Endothelial cell of umbilical vein (primary cell): ENCODE measurements around the gene CCM2. TPM values are rescaled to one million over a fixed set of nuclear protein-coding genes. Genes with fewer than 3 reads are reported as not detected.

Experiments
- BruUV-seq: library from RNA; stranded (reverse); fragments of 400-500 nt; replicated peaks from 2 replicates; lab custom pipeline; 2021; lab: Mats Ljungman, UMichigan
- CTCF ChIA-PET: fragments of 300-600, 350-600 bp; sonication (Branson Sonifier 250); formaldehyde crosslinking; loops from one replicate; lab custom pipeline; 2021; ENCODE audit warnings: antibody characterized with exemption, inconsistent platforms; lab: Charles Lee
- POLR2A ChIA-PET: fragments of 300-600, 350-600 bp; sonication (Branson Sonifier 250); formaldehyde crosslinking; loops from one replicate; lab custom pipeline; 2021; ENCODE audit warnings: antibody characterized with exemption, inconsistent platforms; lab: Charles Lee
- DNase-seq: peaks from one replicate; pipeline ENCODE4 v3.0.0-alpha.2; 2011; ENCODE audit warnings: low read depth, low spot score
- FAIRE-seq: peaks from 2 replicates; lab custom pipeline; 2011; peaks lifted over from hg19 to GRCh38; lab: Jason Lieb, UNC
- H2AFZ ChIP-seq: 2 replicates; pipeline ENCODE4 v1.6.0; 2012; ENCODE audit warnings: low read depth, low read length, control low read depth, inconsistent platforms
- H3K27ac ChIP-seq: 2 replicates; pipeline ENCODE4 v1.5.1; 2011; ENCODE audit warnings: low read depth, mild to moderate bottlenecking, control low read depth, low read length, moderate library complexity; ENCODE audit not compliant: insufficient read depth
- H3K27me3 ChIP-seq, 2 experiments: 2 replicates each; pipeline versions ENCODE4 v1.6.0 to v1.6.1; 2011; ENCODE audit warnings: low read length in 2 of 2, mixed read lengths in 1 of 2; ENCODE audit not compliant: control insufficient read depth in 2 of 2, insufficient read depth in 2 of 2
- H3K36me3 ChIP-seq, 2 experiments: 2 replicates in 1 of 2; 3 replicates in 1 of 2; pipeline ENCODE4 v1.5.1; 2011; ENCODE audit warnings: low read length in 2 of 2, mild to moderate bottlenecking in 1 of 2, moderate library complexity in 1 of 2; ENCODE audit not compliant: control insufficient read depth in 2 of 2, insufficient read depth in 2 of 2; ENCODE audit errors: extremely low read depth in 1 of 2
- H3K4me1 ChIP-seq: 3 replicates; pipeline ENCODE4 v1.5.1; 2011; ENCODE audit warnings: mild to moderate bottlenecking, low read length; ENCODE audit not compliant: control insufficient read depth, insufficient read depth; ENCODE audit errors: extremely low read depth
- H3K4me2 ChIP-seq: 2 replicates; pipeline ENCODE4 v1.6.1; 2011; ENCODE audit warnings: low read length, control low read depth, mixed read lengths; ENCODE audit not compliant: insufficient read depth
- H3K4me3 ChIP-seq, 3 experiments: fragments of 200-600 bp in 1 of 3; sonication (generic), shearing (Covaris generic) in 1 of 3; replicated peaks in 1 of 3; 2 replicates each; pipeline ENCODE4 v1.5.1; 2011 to 2016; ENCODE audit warnings: control low read depth in 3 of 3, low read length in 3 of 3, mild to moderate bottlenecking in 2 of 3, inconsistent platforms in 1 of 3, low read depth in 1 of 3, moderate library complexity in 1 of 3; ENCODE audit not compliant: insufficient read depth in 1 of 3
- H3K79me2 ChIP-seq: 2 replicates; pipeline ENCODE4 v1.6.0; 2012; ENCODE audit warnings: low read length, inconsistent platforms; ENCODE audit not compliant: control insufficient read depth, insufficient read depth
- H3K9ac ChIP-seq: replicated peaks from 2 replicates; pipeline ENCODE3; 2011; ENCODE audit warnings: low read length, control low read depth; ENCODE audit not compliant: insufficient read depth; ENCODE audit errors: extremely low read depth
- H3K9me1 ChIP-seq: replicated peaks from 3 replicates; pipeline ENCODE4 v1.6.0; 2011; ENCODE audit warnings: mild to moderate bottlenecking, low read length; ENCODE audit not compliant: control insufficient read depth, insufficient read depth; ENCODE audit errors: extremely low read depth
- H3K9me3 ChIP-seq: replicated peaks from 2 replicates; pipeline ENCODE4 v1.5.1; 2012; ENCODE audit warnings: low read length, inconsistent platforms; ENCODE audit not compliant: control insufficient read depth, insufficient read depth
- H4K20me1 ChIP-seq: replicated peaks from 2 replicates; pipeline ENCODE3; 2011; ENCODE audit warnings: mild to moderate bottlenecking, low read length; ENCODE audit not compliant: control insufficient read depth, insufficient read depth; ENCODE audit errors: extremely low read depth
- CTCF ChIP-seq, 2 donors: IDR thresholded peaks; 1 replicate in 1 of 2; 2 replicates in 1 of 2; pipeline ENCODE4 v1.5.1; 2011; ENCODE audit warnings: low read length in 2 of 2, mild to moderate bottlenecking in 2 of 2, moderate library complexity in 2 of 2, control low read depth in 1 of 2, inconsistent platforms in 1 of 2, low read depth in 1 of 2; ENCODE audit not compliant: insufficient read depth in 1 of 2; ENCODE audit errors: extremely low read depth in 1 of 2
- EZH2 ChIP-seq: IDR thresholded peaks from 2 replicates; pipeline ENCODE4 v1.6.1; 2012; ENCODE audit warnings: borderline replicate concordance, low read depth, mild to moderate bottlenecking, moderate library complexity, low read length, inconsistent platforms; ENCODE audit not compliant: severe bottlenecking
- GATA2 ChIP-seq: IDR thresholded peaks from 2 replicates; pipeline ENCODE4 v1.7.0; 2011; ENCODE audit warnings: low read depth, mild to moderate bottlenecking, moderate library complexity, mixed read lengths, low read length; ENCODE audit not compliant: insufficient read length, insufficient read depth
- MAX ChIP-seq: IDR thresholded peaks from 2 replicates; pipeline ENCODE4 v1.6.1; 2011; ENCODE audit not compliant: insufficient read depth, insufficient read length
- dilution Hi-C: fragments of 300-500 bp; cut with MboI; formaldehyde crosslinking; loops from one replicate; pipeline ENCODE4 v1.15.0; 2019; ENCODE audit warnings: low sequenced_read_pairs; ENCODE audit not compliant: extremely low pct_ligation_motif_present
- intact Hi-C: fragments of 100-400 bp; cut with micrococcal nuclease; formaldehyde crosslinking; loops from one replicate; pipeline ENCODE4 v1.10.0; 2022
- polyA plus RNA-seq, 4 experiments: library from polyadenylated mRNA; depleted of rRNA in 3 of 4; stranded (reverse) in 3 of 4; unstranded in 1 of 4; fragments of >200 nt; gene quantifications; 2 replicates each; pipeline versions ENCODE4 v1.2.1 to v1.2.3, GENCODE V29; 2011 to 2012; ENCODE audit warnings: missing spikeins in 1 of 4
- total RNA-seq: library from RNA; stranded (reverse); gene quantifications from 2 replicates; pipeline ENCODE4 v1.2.3, GENCODE V29; 2021

Gene CCM2
- total and polyA plus RNA-seq, 2 donors (not counting 3 experiments of a cell fraction or from before 2014, with no cell fraction given) = 66.1 to 70.4 TPM

GRCh38 chr7:44962483-44963251 lies 37.3 kb upstream of the CCM2 start:
- H3K4me1 ChIP-seq = peaks cover 3% of the 10 kb centered on the region
- dilution Hi-C loops = no loop called here
- H3K9me1 ChIP-seq = no peaks in the 10 kb centered on the region
- no peak overlapping the region for H3K27ac ChIP-seq
- no peaks in the 10 kb centered on the region for H4K20me1 ChIP-seq
- no peaks in the 10 kb centered on the region for H3K36me3 ChIP-seq
- H3K27me3 ChIP-seq = peaks cover 2 to 4% of the 10 kb centered on the region in 2 experiments
- no peaks in the 10 kb centered on the region for H3K79me2 ChIP-seq
- intact Hi-C loops = no loop called here
- no peak overlapping the region for H3K9ac ChIP-seq
- ChIA-PET POLR2A (no interaction called here), CTCF (interaction anchor here (1.0 to 6.3 kb wide), 4 partner anchors 11 to 174 kb away, joined by 3 to 55 read pairs (median 22); no protein-coding TSS in a partner anchor)
- TF ChIP-seq GATA2 (no peak), MAX (peak; percentile 47), CTCF (IDR thresholded peaks at IDR 0.05; ENCODE audit: extremely low read depth in 1 of 2, insufficient read depth in 1 of 2, low read depth in 1 of 2, low read length in 2 of 2) (no peak), EZH2 (peak; percentile 83)
- peak overlapping the region; percentile 99 for H2AFZ ChIP-seq
- FAIRE-seq (peak; percentile 28), DNase-seq (peak; percentile 27)
- H3K4me3 ChIP-seq = peak overlapping the region in 2 of 3 experiments; percentile 27 to 31
- no TSS peak for BruUV-seq
- no peaks in the 10 kb centered on the region for H3K9me3 ChIP-seq
- peak overlapping the region; percentile 45 for H3K4me2 ChIP-seq
